SK-N-SH (cell line): ENCODE data around the gene TNFAIP2. TPM values are rescaled to one million over a fixed set of nuclear protein-coding genes. Genes with fewer than 3 reads are reported as not detected.

Experiments
- CTCF ChIA-PET: fragments of 300-600, 350-600 bp; formaldehyde crosslinking; extraction: SDS; loops from one replicate; lab custom pipeline; 2021; lab: Yijun Ruan, JAX
- POLR2A ChIA-PET: fragments of 350-600 bp; sonication (Branson Sonifier 250); formaldehyde crosslinking; extraction: SDS; loops from one replicate; lab custom pipeline; 2020; ENCODE audit warnings: antibody characterized with exemption, inconsistent platforms; lab: Yijun Ruan, JAX
- DNase-seq: peaks from one replicate; pipeline ENCODE4 v3.0.0; 2012
- H2AFZ ChIP-seq: fragments of 200-600 bp; sonication (generic); 2 replicates; pipeline ENCODE4 v1.8.1; 2016; ENCODE audit warnings: antibody characterized with exemption, mild to moderate bottlenecking, low read depth
- H3F3A ChIP-seq: fragments of 200-600 bp; sonication (generic); replicated peaks from 2 replicates; pipeline ENCODE3; 2016; ENCODE audit warnings: antibody characterized with exemption, mild to moderate bottlenecking; ENCODE audit not compliant: insufficient read depth
- H3K27ac ChIP-seq, 2 experiments: fragments of 200-500 bp in 1 of 2; fragments of 200-600 bp in 1 of 2; sonication (Bioruptor generic) in 1 of 2; sonication (generic), shearing (Covaris generic) in 1 of 2; 2 replicates each; pipeline versions ENCODE4 v1.5.1 to v1.6.1; 2014 to 2016; ENCODE audit warnings: low read depth in 2 of 2, inconsistent platforms in 1 of 2, low read length in 1 of 2, mild to moderate bottlenecking in 1 of 2, mixed read lengths in 1 of 2
- H3K27me3 ChIP-seq: fragments of 200-600 bp; sonication (generic), shearing (Covaris generic); 2 replicates; pipeline ENCODE4 v1.6.1; 2016; ENCODE audit warnings: mixed run types; ENCODE audit not compliant: insufficient read depth
- H3K36me3 ChIP-seq, 2 experiments: fragments of 200-500 bp in 1 of 2; fragments of 200-600 bp in 1 of 2; sonication (Bioruptor generic) in 1 of 2; sonication (generic) in 1 of 2; replicated peaks in 1 of 2; 2 replicates each; pipeline versions ENCODE3 to v1.5.1; 2014 to 2016; ENCODE audit warnings: low read length in 1 of 2, mild to moderate bottlenecking in 1 of 2; ENCODE audit not compliant: insufficient read depth in 2 of 2, control insufficient read depth in 1 of 2
- H3K4me1 ChIP-seq, 2 experiments: fragments of 200-500 bp in 1 of 2; fragments of 200-600 bp in 1 of 2; sonication (Bioruptor generic) in 1 of 2; sonication (generic), shearing (Covaris generic) in 1 of 2; 2 replicates each; pipeline versions ENCODE4 v1.5.1 to v1.6.1; 2014 to 2016; ENCODE audit warnings: low read depth in 1 of 2, low read length in 1 of 2, mixed run types in 1 of 2; ENCODE audit not compliant: insufficient read depth in 2 of 2, control insufficient read depth in 1 of 2
- H3K4me2 ChIP-seq: fragments of 200-600 bp; sonication (generic), shearing (Covaris generic); 2 replicates; pipeline ENCODE4 v1.6.1; 2017; ENCODE audit warnings: mixed run types
- H3K4me3 ChIP-seq, 2 experiments: fragments of 200-500 bp in 1 of 2; fragments of 200-600 bp in 1 of 2; sonication (Bioruptor generic) in 1 of 2; sonication (generic), shearing (Covaris generic) in 1 of 2; 2 replicates each; pipeline versions ENCODE4 v1.5.1 to v1.8.1; 2014 to 2016; ENCODE audit warnings: low read depth in 2 of 2, inconsistent platforms in 1 of 2, low read length in 1 of 2, mild to moderate bottlenecking in 1 of 2, mixed read lengths in 1 of 2, moderate library complexity in 1 of 2
- H3K79me2 ChIP-seq: fragments of 200-600 bp; sonication (generic); 2 replicates; pipeline ENCODE4 v1.8.1; 2017; ENCODE audit warnings: mild to moderate bottlenecking; ENCODE audit not compliant: insufficient read depth
- H3K9ac ChIP-seq: fragments of 200-600 bp; sonication (generic); 2 replicates; pipeline ENCODE4 v1.6.1; 2017; ENCODE audit warnings: mixed run types
- H3K9me2 ChIP-seq: fragments of 200-600 bp; sonication (generic); 2 replicates; pipeline ENCODE4 v1.6.1; 2017; ENCODE audit warnings: mixed run types
- H3K9me3 ChIP-seq: fragments of 200-600 bp; sonication (generic); 2 replicates; pipeline ENCODE4 v1.6.1; 2017; ENCODE audit warnings: mixed run types, mild to moderate bottlenecking, moderate library complexity
- H4K20me1 ChIP-seq: fragments of 200-600 bp; sonication (generic); 2 replicates; pipeline ENCODE4 v1.6.1; 2017; ENCODE audit warnings: mild to moderate bottlenecking, mixed run types; ENCODE audit not compliant: insufficient read depth
- CHD2 ChIP-seq: fragments of 150-350 bp; IDR thresholded peaks from 2 replicates; pipeline ENCODE4 v1.6.1; 2018; ENCODE audit warnings: low read length; ENCODE audit not compliant: partially characterized antibody
- CTCF ChIP-seq: fragments of 200-600 bp; sonication (generic); IDR thresholded peaks from 2 replicates; pipeline ENCODE4 v1.6.1; 2017; ENCODE audit warnings: antibody characterized with exemption, mild to moderate bottlenecking, moderate library complexity
- ELF1 ChIP-seq: IDR thresholded peaks from 2 replicates; pipeline ENCODE4 v1.4.0; 2012
- EP300 ChIP-seq, 2 experiments: IDR thresholded peaks; 2 replicates each; pipeline versions ENCODE4 v1.4.0 to v1.6.1; 2012; ENCODE audit warnings: borderline replicate concordance in 1 of 2, low read depth in 1 of 2, low read length in 1 of 2
- FOSL2 ChIP-seq: IDR thresholded peaks from 2 replicates; pipeline ENCODE4 v1.4.0; 2012; ENCODE audit warnings: low read depth, mild to moderate bottlenecking, moderate library complexity, borderline replicate concordance
- MEF2A ChIP-seq: IDR thresholded peaks from 2 replicates; pipeline ENCODE4 v1.4.0; 2012; ENCODE audit warnings: low read depth, borderline replicate concordance
- MXI1 ChIP-seq: IDR thresholded peaks from 2 replicates; pipeline ENCODE4 v1.6.1; 2012; ENCODE audit warnings: mild to moderate bottlenecking, low read depth, low read length, improper control_type of control experiment
- NFIC ChIP-seq: IDR thresholded peaks from 2 replicates; pipeline ENCODE4 v1.4.0; 2012; ENCODE audit warnings: borderline replicate concordance
- POLR2AphosphoS5 ChIP-seq: IDR thresholded peaks from 2 replicates; pipeline ENCODE4 v1.6.1; 2012; ENCODE audit warnings: low read depth, low read length
- RAD21 ChIP-seq: IDR thresholded peaks from 2 replicates; pipeline ENCODE4 v1.6.1; 2012; ENCODE audit warnings: mild to moderate bottlenecking, low read length
- RFX5 ChIP-seq: IDR thresholded peaks from 2 replicates; pipeline ENCODE4 v1.6.1; 2012; ENCODE audit warnings: mild to moderate bottlenecking, improper control_type of control experiment, low read length
- RXRA ChIP-seq: IDR thresholded peaks from 2 replicates; pipeline ENCODE4 v1.4.0; 2012; ENCODE audit warnings: low read depth, mild to moderate bottlenecking, borderline replicate concordance
- SIN3A ChIP-seq: IDR thresholded peaks from 2 replicates; pipeline ENCODE4 v1.6.1; 2012; ENCODE audit warnings: low read depth, mild to moderate bottlenecking, low read length, moderate library complexity, borderline replicate concordance
- SMC3 ChIP-seq: IDR thresholded peaks from 2 replicates; pipeline ENCODE4 v1.6.1; 2012; ENCODE audit warnings: low read depth, low read length, improper control_type of control experiment
- TAF1 ChIP-seq: IDR thresholded peaks from 2 replicates; pipeline ENCODE4 v1.6.1; 2012; ENCODE audit warnings: low read depth, mild to moderate bottlenecking, low read length, moderate library complexity, borderline replicate concordance
- TCF12 ChIP-seq: IDR thresholded peaks from 2 replicates; pipeline ENCODE4 v1.4.0; 2012
- YY1 ChIP-seq: IDR thresholded peaks from 2 replicates; pipeline ENCODE4 v1.4.0; 2012; ENCODE audit warnings: low read depth, mild to moderate bottlenecking
- WGBS: methylation state at CpG from one replicate; pipeline ENCODE4 v1.1.6; 2017; ENCODE audit warnings: low lambda C conversion rate; 5-methylcytosine and 5-hydroxymethylcytosine counted together
- polyA plus RNA-seq, 3 experiments: library from polyadenylated mRNA; depleted of rRNA; stranded (reverse); fragments of >200 nt; gene quantifications; 2 replicates each; pipeline ENCODE4 v1.2.3, GENCODE V29; 2012

The TNFAIP2 gene
- polyA plus RNA-seq, 1 of the 3 experiments (the other 2 are of a cell fraction): 16.0 TPM

GRCh38 chr14:103084021-103084919, 39.0 kb upstream of the TNFAIP2 start, which contains the start of gene LBHD2:
TSS of gene LBHD2 (plus strand) at chr14:103084210. CDS start at chr14:103086013, 1,803 bp downstream.
- Histone ChIP-seq H3K27ac (no peak within 1 kb of the TSS), H3K36me3 (no peaks in the 10 kb centered on the region), H3K9me2 (no peaks in the 10 kb centered on the region), H4K20me1 (no peaks in the 10 kb centered on the region), H3F3A (no peaks in the 10 kb centered on the region), H3K79me2 (no peaks in the 10 kb centered on the region), H3K4me1 (no peaks in the 10 kb centered on the region; a peak in 1 of 4 replicates), H3K9me3 (no peaks in the 10 kb centered on the region), H3K4me2 (peak within 1 kb of the TSS; percentile 63; the same call in 1 of the 2 replicates), H3K4me3 (peak within 1 kb of the TSS; percentile 12 to 43; a peak in 2 of 4 replicates), H2AFZ (no peak within 1 kb of the TSS), H3K27me3 (peaks cover 12% of the 10 kb centered on the region), H3K9ac (no peak within 1 kb of the TSS)
- POLR2A ChIA-PET: no interaction called here
- peak; percentile 75 for DNase-seq
- CTCF ChIA-PET: interaction anchor here (0.9 to 2.4 kb wide), 4 partner anchors 8 to 208 kb away, joined by 3 to 19 read pairs (median 6); no protein-coding TSS in a partner anchor
- WGBS: 36% methylated on average over 25 of the region's 61 CpGs
- TF ChIP-seq CHD2 (no peak), CTCF (no peak)

GRCh38 chr14:103085106-103086091, 37.9 kb upstream of the TNFAIP2 start:
- H3K27ac ChIP-seq: no peak overlapping the region
- ChIA-PET POLR2A (no interaction called here), CTCF (interaction anchor here (0.9 to 6.3 kb wide), 5 partner anchors 8 to 207 kb away, joined by 3 to 69 read pairs (median 13); no protein-coding TSS in a partner anchor)
- H3K4me3 ChIP-seq: no peak overlapping the region
- H3K4me1 ChIP-seq: no peaks in the 10 kb centered on the region; a peak in 1 of 4 replicates
- no peak overlapping the region for H3K4me2 ChIP-seq
- peaks cover 12% of the 10 kb centered on the region for H3K27me3 ChIP-seq
- H3K79me2 ChIP-seq: no peaks in the 10 kb centered on the region
- peak; percentile 37 for DNase-seq
- H3K9ac ChIP-seq: no peak overlapping the region
- H2AFZ ChIP-seq: no peak overlapping the region
- no peaks in the 10 kb centered on the region for H3F3A ChIP-seq
- no peaks in the 10 kb centered on the region for H3K9me3 ChIP-seq
- 55% methylated on average over 10 of the region's 24 CpGs for WGBS
- H3K9me2 ChIP-seq: no peaks in the 10 kb centered on the region
- no peaks in the 10 kb centered on the region for H4K20me1 ChIP-seq
- H3K36me3 ChIP-seq: no peaks in the 10 kb centered on the region
- TF ChIP-seq TCF12 (no peak), YY1 (no peak), TAF1 (no peak), RAD21 (no peak), FOSL2 (no peak), MEF2A (no peak), ELF1 (no peak), NFIC (no peak), SIN3A (no peak), SMC3 (no peak), RFX5 (no peak), POLR2AphosphoS5 (no peak), CTCF (no peak), MXI1 (no peak), EP300 (IDR thresholded peaks at IDR 0.05; ENCODE audit: borderline replicate concordance in 1 of 2, low read depth in 1 of 2, low read length in 1 of 2) (no peak), RXRA (no peak)
